GM18502 (cell line): ENCODE results near the gene ROR2.
"Not testable (repeated sequence)": the region's sequence is repeated elsewhere in the genome, so short reads cannot be mapped to it uniquely, and the experiment has no call there.

Experiments
- ATAC-seq: cut with Tn5 transposase; IDR thresholded peaks from one replicate; pipeline ENCODE4 v1.9.1; 2021; ENCODE audit warnings: mild to moderate bottlenecking; ENCODE audit not compliant: unreplicated experiment, poor library complexity

ROR2 gene

GRCh38 chr9:91929331-91929730, 20.7 kb downstream of the ROR2 start:
- no peak for ATAC-seq

GRCh38 chr9:91927922-91928510, 22.0 kb downstream of the ROR2 start:
- no peak for ATAC-seq

GRCh38 chr9:91924090-91924489, 25.9 kb downstream of the ROR2 start:
- ATAC-seq = no peak

GRCh38 chr9:91923145-91923544, 26.9 kb downstream of the ROR2 start:
- no peak for ATAC-seq

DNA sequence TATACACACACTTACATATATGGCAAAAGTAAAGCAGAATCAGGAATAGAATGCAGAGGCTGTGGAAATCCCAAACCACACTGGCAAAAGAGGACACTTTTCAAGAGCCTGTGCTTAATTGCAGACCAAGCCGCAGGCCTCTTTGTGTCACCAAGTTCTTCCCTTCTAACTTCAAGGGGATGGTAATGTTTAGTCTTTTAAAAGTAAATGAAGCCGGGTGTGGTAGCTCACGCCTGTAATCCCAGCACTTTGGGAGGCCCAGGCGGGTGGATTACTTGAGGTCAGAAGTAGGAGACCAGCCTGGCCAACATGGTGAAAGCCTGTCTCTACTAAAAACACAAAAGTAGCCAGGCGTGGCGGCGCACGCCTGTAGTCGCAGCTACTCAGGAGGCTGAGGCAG, 28.7 kb downstream of the ROR2 start:
- ATAC-seq = no peak

- ATAC-seq = no peak
These were observed 29.2 kb downstream of the ROR2 start for GRCh38 chr9:91920630-91921350.

GRCh38 chr9:91919621-91920020, 30.4 kb downstream of the ROR2 start:
- no peak for ATAC-seq

DNA sequence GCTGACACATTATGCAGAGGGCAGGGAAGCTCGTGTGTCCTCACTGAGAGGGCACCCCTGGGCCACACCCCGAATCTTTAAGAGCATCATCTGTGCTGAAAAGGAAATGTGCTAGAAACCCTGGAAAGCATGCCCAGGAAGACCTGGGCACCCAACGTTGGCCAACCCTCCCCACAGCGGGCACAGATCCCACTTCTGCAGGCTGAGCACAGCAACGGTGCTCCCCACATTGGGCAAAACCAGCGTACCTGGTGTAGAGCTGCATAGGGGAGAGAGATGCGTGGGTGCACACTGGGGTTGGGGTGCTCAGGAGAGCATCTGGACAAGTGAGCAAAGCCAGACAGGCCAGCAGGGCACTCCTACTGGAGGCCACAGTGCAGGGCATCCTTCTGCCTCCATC, 32.6 kb downstream of the ROR2 start:
- ATAC-seq = no peak

DNA sequence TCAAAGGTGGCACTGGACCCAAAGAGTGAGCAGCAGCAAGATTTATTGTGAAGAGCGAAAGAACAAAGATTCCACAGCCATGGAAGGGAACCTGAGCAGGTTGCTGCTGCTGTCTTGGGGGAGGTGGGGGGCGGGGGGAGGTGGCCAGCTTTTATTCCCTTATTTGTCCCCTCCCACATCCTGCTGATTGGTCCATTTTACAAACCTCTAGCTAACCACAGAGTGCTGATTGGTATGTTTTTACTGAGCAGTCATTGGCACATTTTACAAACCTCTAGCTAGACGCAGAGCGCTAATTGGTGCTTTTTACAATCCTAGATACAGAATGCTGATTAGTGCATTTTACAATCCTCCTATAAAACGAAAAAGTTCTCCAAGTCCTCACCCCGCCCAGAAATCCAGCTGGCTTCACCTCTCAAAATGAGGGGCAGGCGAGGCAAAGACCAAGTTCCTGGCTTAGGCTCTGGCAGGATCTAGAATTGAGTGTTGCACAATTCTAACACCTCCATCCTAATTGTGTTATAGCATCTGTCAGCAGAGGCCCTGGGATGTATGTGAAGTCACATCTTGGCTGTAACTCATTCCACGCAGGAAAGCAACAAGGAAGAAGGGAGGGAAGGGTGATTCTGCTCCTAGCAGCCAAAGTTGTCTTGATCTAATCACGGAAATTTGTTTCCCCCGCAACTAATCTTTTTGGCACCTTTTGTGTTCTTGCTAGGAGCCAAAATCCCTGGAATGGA, 34.3 kb downstream of the ROR2 start:
- no peak for ATAC-seq

GRCh38 chr9:91914937-91915336, 35.1 kb downstream of the ROR2 start:
- no peak for ATAC-seq

DNA sequence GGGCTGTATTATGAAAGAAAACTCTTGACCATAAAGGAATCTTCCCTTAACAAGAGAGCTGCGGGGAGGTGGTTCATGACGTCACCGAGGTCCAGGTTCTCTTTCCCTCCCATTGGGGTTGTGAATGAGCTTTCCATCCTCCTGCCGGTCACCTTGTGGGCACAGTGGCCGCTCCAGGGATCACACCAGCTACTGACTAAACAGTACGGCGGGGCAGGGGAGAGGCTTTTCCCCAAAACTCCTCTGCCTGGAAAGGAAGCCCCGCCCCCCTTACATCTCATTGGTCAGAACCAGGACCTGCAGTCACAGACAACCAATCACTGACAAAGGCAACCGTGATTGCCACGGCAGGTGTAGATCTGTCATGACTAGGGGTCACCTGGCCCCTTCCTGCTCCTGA, 35.6 kb downstream of the ROR2 start:
- ATAC-seq = no peak

DNA sequence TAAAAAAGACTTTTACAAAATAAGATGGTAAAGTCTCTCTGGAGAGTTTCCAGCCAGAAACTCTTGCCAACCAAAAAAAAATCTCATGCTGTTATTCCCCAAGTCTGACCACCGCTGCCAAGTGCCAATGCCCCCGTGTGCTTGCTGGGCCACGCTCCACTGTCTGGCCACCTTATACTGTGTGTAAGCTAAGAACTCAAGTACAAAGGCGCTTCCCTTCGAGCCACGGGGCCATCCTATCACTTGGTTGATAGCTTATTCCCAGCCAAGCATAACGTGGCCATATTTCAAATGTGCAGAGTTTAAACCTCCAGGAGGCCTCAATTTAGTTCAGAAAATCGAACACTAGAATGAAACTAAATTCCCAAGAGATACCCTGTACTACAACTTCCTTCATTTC, 36.0 kb downstream of the ROR2 start:
- ATAC-seq = no peak

DNA sequence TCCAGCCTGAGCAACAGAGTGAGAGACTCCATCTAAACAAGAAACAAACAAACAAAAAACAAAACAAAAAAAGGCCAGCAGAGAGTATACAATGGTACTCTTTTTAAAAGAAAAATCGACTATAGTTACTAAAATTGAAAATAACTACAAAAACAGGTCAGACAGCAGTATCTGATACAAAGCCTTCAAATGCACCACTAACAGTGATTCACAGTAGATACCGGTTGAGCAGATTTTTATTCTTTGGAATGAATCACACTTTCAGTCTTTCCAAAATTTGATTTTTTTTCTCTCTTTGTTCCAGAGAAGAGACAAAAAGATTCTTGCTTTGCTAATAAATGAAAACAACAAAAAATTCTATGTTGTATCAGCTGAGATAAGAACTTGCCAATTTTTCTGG, 36.9 kb downstream of the ROR2 start:
- ATAC-seq = no peak

DNA sequence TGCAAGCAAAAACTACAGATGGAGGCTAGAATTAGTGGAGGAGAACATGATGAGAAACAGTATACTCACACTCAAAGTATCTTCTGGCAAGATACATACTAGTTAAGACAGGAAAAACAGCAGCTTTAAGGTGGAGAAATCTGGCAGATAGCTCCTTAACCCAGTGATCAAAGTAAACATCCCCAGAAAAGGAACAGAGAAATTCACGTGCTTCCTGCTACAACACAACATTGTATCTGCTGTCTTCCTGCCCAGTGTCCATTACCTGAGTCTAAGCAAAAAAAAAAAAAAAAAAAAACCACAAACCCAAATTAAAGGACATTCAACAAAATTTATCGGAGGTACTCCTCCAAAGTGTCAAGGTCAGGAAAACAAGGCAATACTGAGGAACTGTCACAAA, 38.4 kb downstream of the ROR2 start:
- no peak for ATAC-seq

DNA sequence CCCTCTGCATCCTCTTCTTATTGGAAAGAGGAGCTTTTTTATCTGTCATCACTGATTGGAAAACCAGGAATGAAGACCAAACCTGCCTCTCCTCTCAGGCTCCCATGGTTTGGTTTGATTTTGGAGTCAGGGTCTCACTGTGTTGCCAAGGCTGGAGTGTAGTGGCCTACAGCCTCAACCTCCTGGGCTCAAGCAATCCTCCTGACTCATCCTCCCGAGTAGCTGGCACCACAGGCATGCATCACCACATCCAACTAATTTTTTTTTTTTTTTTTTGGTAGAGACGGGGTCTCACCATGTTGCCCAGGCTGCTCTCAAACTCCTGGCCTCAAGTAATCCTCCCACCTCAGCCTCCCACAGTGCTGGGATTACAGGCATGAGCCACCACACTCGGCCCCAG, 40.8 kb downstream of the ROR2 start:
- not testable (repeated sequence) for ATAC-seq

DNA sequence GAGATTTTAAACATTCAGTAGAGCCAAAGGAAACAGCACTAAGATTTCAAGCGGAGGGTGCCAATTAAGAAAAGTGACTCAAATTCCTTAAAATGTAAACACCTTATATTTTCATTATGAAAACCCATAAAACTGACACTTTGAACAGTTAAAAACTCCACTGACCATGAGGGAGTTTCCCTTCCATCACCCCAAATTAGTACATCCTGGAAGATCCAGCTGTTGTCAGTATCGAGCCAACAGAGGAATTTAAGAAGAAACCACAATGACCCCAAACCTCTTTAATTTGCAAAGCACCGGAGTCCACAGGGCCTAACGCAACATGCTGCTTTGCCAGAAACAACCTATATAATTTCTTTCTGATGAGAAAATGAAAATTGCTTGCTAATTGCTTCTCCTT, 41.3 kb downstream of the ROR2 start:
- no peak for ATAC-seq

GRCh38 chr9:91908293-91908623, 41.8 kb downstream of the ROR2 start:
- no peak for ATAC-seq

DNA sequence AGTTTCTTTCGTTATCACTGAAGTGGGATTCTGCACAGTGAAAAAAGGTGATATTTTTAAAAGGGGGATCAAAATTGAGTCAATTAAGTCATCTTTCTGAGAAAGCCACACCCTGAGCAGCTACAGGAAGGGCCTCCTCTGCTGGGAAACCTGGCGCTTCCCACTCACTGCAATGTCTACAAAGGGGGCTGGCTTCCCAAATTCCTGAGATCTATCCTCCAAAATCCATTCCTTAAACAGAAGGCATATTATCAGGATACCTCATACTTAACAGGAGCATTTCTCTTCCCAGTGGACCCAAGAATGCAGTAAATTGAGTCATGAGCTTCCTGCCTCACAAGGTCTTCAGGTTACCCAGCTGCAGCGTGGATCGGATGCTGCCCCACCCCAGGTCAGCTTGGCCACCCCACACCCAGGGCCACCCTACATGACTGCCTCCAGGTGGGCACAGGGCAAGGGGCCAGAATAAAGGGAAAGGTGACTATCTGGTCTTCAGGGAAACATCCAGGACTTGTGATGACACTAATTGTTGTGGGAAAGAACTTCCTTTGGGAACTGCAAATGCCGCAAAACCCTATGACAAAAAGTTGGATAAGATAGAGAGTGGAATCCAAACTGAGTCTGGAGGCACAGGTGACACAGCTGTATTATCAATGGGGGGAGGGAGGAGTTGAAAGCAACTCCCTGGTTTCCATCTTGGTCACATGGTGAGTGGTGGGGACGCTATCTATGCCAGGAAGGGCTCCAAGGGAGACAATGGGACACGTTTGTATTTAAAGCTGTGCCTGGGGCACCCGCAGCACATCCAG, 42.3 kb downstream of the ROR2 start:
- ATAC-seq = no peak

DNA sequence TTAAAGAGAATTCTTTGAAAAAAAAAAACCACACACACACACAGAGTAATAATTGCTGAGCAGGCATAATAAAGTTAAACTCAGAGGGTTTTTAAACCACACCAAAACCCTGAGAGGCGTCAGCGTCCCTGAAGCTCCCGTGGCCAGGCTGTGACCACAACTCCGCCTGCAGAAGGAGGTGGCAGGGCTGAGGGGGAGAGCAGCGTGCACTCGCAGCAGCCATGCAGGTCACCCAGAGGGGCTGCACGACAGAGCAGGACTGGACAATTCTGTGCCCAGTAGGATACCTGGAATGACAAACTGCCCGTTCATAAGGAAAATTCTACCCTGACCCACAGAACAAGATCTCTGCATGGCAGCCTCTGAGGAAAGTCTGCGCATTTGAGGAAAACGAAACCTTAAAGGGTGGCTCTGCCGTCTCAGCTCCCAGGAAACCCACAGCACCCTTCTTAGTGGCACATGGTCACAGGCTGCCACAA, 44.0 kb downstream of the ROR2 start:
- ATAC-seq = no peak

DNA sequence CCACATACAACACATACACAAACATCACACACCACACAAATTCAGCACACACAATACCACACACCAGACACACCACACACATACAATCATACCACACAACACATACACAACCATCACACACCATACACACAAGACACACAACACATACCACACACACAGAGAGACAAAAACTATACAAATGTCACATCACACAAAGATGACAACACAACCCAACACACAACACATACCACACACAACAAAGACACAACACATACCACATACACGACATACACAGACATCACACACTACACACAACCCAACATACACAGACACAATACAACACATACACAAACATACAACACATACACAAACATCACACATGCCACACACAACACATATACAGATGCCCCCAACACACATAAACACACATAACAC, 44.8 kb downstream of the ROR2 start:
- no peak for ATAC-seq
